Amniotic stem cell (primary cell): Measurements from ENCODE around the gene GUK1.

Source experiments
- DNase-seq: peaks from one replicate; lab custom pipeline; 2025; lab: John Stamatoyannopoulos, UW

The GUK1 gene

GRCh38 chr1:228150461-228151179 is 10.5 kb downstream of the GUK1 start:
- DNase-seq, result no peak

GRCh38 chr1:228151180-228151925 is 11.3 kb downstream of the GUK1 start:
- no peak for DNase-seq

- no peak for DNase-seq
Measured at GRCh38 chr1:228152097-228152917, 12.2 kb downstream of the GUK1 start.

GRCh38 chr1:228152918-228153258 is 12.8 kb downstream of the GUK1 start:
- no peak for DNase-seq

GRCh38 chr1:228154021-228154669 is 14.1 kb downstream of the GUK1 start:
- DNase-seq, result no peak

- DNase-seq, result no peak
Measured at GRCh38 chr1:228154670-228155571, 14.8 kb downstream of the GUK1 start.

GRCh38 chr1:228155596-228156514 is 15.8 kb downstream of the GUK1 start:
- DNase-seq, result no peak

- no peak for DNase-seq
Measured at GRCh38 chr1:228156515-228156881, 16.4 kb downstream of the GUK1 start.

- no peak for DNase-seq
Measured at GRCh38 chr1:228156941-228157728, 17.1 kb downstream of the GUK1 start.

- no peak for DNase-seq
Measured at GRCh38 chr1:228157729-228158126, 17.6 kb downstream of the GUK1 start.

- no peak for DNase-seq
Measured at GRCh38 chr1:228158151-228159007, 18.3 kb downstream of the GUK1 start.

- DNase-seq, result no peak
Measured at GRCh38 chr1:228159008-228159665, 19.1 kb downstream of the GUK1 start.

- DNase-seq, result no peak
Measured at GRCh38 chr1:228160201-228160761, 20.2 kb downstream of the GUK1 start.

- DNase-seq, result no peak
Measured at GRCh38 chr1:228161362-228161761, 21.3 kb downstream of the GUK1 start.

GRCh38 chr1:228161866-228162265 is 21.8 kb downstream of the GUK1 start:
- no peak for DNase-seq

- no peak for DNase-seq
Measured at GRCh38 chr1:228162286-228163006, 22.4 kb downstream of the GUK1 start.
